Measurements from ENCODE around the gene LIMS2. TPM values are rescaled to one million over a fixed set of nuclear protein-coding genes. Genes with fewer than 3 reads are reported as not detected.

The LIMS2 gene
- total RNA-seq, 2 donors from 2014 or later, result 6.6 to 37.2 TPM

- no peak overlapping the region for H3K9ac ChIP-seq (ENCODE audit: low read depth in 2 of 2, low read length in 2 of 2)
- intact Hi-C loops (cut with DNase I), result no loop called here
Measured at GRCh38 chr2:127688405-127688804, 13.1 kb upstream of the LIMS2 start.

GRCh38 chr2:127685410-127686080 lies 10.2 kb upstream of the LIMS2 start:
- intact Hi-C loops (cut with DNase I), result no loop called here
- Histone ChIP-seq H3K4me1 (no peaks in the 10 kb centered on the region), H3K4me3 (no peak overlapping the region), H3K9me3 (no peaks in the 10 kb centered on the region), H3K27me3 (no peaks in the 10 kb centered on the region), H3K27ac (no peak overlapping the region), H3K36me3 (no peaks in the 10 kb centered on the region), H3K9ac (ENCODE audit: low read depth in 2 of 2, low read length in 2 of 2) (no peak overlapping the region)
- DNase-seq, result no peak
- TF ChIP-seq CTCF (IDR thresholded peaks at IDR 0.05), result no peak

More at GRCh38 chr2:127688405-127688804, 13.1 kb upstream of the LIMS2 start:
- Histone ChIP-seq H3K4me3 (no peak overlapping the region), H3K27ac (no peak overlapping the region), H3K36me3 (no peaks in the 10 kb centered on the region), H3K4me1 (no peaks in the 10 kb centered on the region), H3K9me3 (no peaks in the 10 kb centered on the region), H3K27me3 (no peaks in the 10 kb centered on the region)
- DNase-seq, result no peak
- no peak for TF ChIP-seq CTCF (IDR thresholded peaks at IDR 0.05)

- Histone ChIP-seq H3K36me3 (no peaks in the 10 kb centered on the region), H3K9ac (ENCODE audit: low read depth in 2 of 2, low read length in 2 of 2) (no peak overlapping the region), H3K4me3 (no peak overlapping the region), H3K4me1 (no peaks in the 10 kb centered on the region), H3K9me3 (no peaks in the 10 kb centered on the region), H3K27me3 (no peaks in the 10 kb centered on the region), H3K27ac (peak overlapping the region; percentile 9)
- no peak for TF ChIP-seq CTCF (IDR thresholded peaks at IDR 0.05)
- intact Hi-C loops (cut with DNase I), result no loop called here
- DNase-seq, result no peak
Measured at GRCh38 chr2:127683757-127684156, 8.4 kb upstream of the LIMS2 start.

- Histone ChIP-seq H3K9ac (ENCODE audit: low read depth in 2 of 2, low read length in 2 of 2) (no peak overlapping the region), H3K4me1 (no peaks in the 10 kb centered on the region), H3K27me3 (no peaks in the 10 kb centered on the region), H3K4me3 (no peak overlapping the region), H3K9me3 (no peaks in the 10 kb centered on the region), H3K36me3 (no peaks in the 10 kb centered on the region), H3K27ac (no peak overlapping the region)
- DNase-seq, result no peak
- intact Hi-C loops (cut with DNase I), result no loop called here
- no peak for TF ChIP-seq CTCF (IDR thresholded peaks at IDR 0.05)
Measured at GRCh38 chr2:127683056-127683455, 7.7 kb upstream of the LIMS2 start.

GRCh38 chr2:127681976-127682857 lies 6.9 kb upstream of the LIMS2 start:
- Histone ChIP-seq H3K27ac (no peak overlapping the region), H3K9me3 (no peaks in the 10 kb centered on the region), H3K4me3 (no peak overlapping the region), H3K4me1 (no peaks in the 10 kb centered on the region), H3K9ac (ENCODE audit: low read depth in 2 of 2, low read length in 2 of 2) (no peak overlapping the region), H3K27me3 (no peaks in the 10 kb centered on the region), H3K36me3 (no peaks in the 10 kb centered on the region)
- no peak for DNase-seq
- TF ChIP-seq CTCF (IDR thresholded peaks at IDR 0.05), result no peak
- intact Hi-C loops (cut with DNase I), result no loop called here

Measured in colonic mucosa (tissue), 4 donors.